WTC11 (cell line): ENCODE results near the gene RNF146.

Source experiments
- E2F4 ChIP-seq: sonication (generic); formaldehyde crosslinking; IDR thresholded peaks from 2 replicates; pipeline ENCODE4 v1.8.1; 2022; ENCODE audit warnings: low read depth, mild to moderate bottlenecking, moderate library complexity, missing genetic modification reagents, borderline replicate concordance
- ELF4 ChIP-seq: sonication (generic); formaldehyde crosslinking; IDR thresholded peaks from 2 replicates; pipeline ENCODE4 v1.8.1; 2022; ENCODE audit warnings: low read depth, mild to moderate bottlenecking, moderate library complexity, missing genetic modification reagents
- GABPB1 ChIP-seq: sonication (generic); formaldehyde crosslinking; IDR thresholded peaks from 2 replicates; pipeline ENCODE4 v1.8.1; 2023; ENCODE audit warnings: mild to moderate bottlenecking, missing genetic modification reagents
- NFE2L1 ChIP-seq: sonication (generic); formaldehyde crosslinking; IDR thresholded peaks from 2 replicates; pipeline ENCODE4 v1.8.1; 2023; ENCODE audit warnings: missing genetic modification reagents
- ZMAT4 ChIP-seq: fragments of 250-450 bp; sonication (Bioruptor Pico); IDR thresholded peaks from 2 replicates; pipeline ENCODE4 v1.9.0; 2021; ENCODE audit warnings: mild to moderate bottlenecking
- TF ChIP-seq, protein P1 (sequence below): fragments of 200-600 bp; IDR thresholded peaks from 2 replicates; pipeline ENCODE4 v1.8.0; 2022; ENCODE audit warnings: antibody characterized with exemption
- TF ChIP-seq, protein P2 (sequence below): fragments of 250-450 bp; sonication (Bioruptor Pico); conservative IDR thresholded peaks from 2 replicates; pipeline ENCODE4 v1.9.0; 2021; ENCODE audit warnings: mild to moderate bottlenecking

DNA sequence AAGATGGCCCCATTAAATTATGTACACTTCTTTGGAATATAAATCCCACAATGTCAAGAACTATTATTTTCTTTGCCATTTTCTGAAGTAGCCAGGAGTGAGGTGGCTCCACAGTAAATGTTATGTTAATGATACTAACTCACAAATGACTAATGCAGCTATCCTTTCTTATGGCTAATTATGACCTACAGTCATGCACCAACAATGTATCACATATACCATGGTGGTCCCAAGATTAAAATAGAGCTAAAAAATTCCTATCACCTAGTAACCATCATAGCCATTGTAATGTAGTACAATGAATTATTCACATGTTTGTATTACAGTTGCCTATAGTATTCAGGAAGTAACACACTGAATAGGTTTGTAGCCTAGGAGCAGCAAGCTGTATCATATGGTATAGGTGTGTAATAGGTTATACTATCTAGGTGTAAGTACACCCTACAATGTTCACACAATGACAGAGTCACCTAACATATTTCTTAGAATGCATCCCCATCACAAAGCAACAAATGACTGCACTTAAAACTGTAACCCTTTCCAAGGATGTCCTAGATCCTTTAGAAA is 61.5 kb downstream of the RNF146 start:
- TF ChIP-seq, protein P1, sequence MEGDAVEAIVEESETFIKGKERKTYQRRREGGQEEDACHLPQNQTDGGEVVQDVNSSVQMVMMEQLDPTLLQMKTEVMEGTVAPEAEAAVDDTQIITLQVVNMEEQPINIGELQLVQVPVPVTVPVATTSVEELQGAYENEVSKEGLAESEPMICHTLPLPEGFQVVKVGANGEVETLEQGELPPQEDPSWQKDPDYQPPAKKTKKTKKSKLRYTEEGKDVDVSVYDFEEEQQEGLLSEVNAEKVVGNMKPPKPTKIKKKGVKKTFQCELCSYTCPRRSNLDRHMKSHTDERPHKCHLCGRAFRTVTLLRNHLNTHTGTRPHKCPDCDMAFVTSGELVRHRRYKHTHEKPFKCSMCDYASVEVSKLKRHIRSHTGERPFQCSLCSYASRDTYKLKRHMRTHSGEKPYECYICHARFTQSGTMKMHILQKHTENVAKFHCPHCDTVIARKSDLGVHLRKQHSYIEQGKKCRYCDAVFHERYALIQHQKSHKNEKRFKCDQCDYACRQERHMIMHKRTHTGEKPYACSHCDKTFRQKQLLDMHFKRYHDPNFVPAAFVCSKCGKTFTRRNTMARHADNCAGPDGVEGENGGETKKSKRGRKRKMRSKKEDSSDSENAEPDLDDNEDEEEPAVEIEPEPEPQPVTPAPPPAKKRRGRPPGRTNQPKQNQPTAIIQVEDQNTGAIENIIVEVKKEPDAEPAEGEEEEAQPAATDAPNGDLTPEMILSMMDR = no peak
- no peak for TF ChIP-seq NFE2L1 (CRISPR knock-in tag)
- TF ChIP-seq ZMAT4 (CRISPR knock-in tag) = no peak
- no peak for TF ChIP-seq ELF4 (CRISPR knock-in tag)
- no peak for TF ChIP-seq E2F4 (CRISPR knock-in tag)
- TF ChIP-seq, protein P2, sequence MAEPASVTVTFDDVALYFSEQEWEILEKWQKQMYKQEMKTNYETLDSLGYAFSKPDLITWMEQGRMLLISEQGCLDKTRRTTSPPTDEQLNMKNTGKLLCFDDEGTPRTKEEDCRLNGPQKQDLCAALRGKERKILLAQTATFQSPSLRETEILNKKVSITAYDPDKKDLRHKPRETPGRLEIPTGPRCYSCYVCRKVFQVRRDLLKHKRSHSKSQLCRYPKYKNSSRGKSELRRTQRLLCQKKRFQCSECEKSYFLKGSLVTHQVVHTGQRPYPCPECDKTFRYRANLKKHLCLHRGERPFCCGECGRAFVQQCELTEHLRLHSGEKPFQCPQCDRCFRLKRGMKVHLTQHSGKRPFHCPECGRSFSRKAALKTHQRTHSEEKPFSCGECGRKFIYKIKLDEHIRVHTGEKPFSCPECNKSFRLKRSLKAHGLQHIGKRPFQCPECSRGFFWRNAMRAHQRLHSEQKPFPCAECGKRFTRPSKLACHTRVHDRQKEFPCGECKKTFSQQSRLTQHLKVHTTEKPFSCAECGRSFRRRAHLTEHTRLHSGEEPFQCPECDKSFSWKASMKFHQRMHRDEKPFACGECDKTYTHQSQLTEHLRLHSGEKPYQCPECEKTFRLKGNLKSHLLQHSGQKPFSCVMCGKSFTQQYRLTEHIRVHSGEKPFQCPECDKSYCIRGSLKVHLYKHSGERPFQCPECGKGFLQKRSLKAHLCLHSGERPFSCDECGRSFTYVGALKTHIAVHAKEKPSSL = no peak
- no peak for TF ChIP-seq GABPB1 (CRISPR knock-in tag)
